ENCODE results near the gene TIAM2. TPM values are rescaled to one million over a fixed set of nuclear protein-coding genes. Genes with fewer than 3 reads are reported as not detected.

The TIAM2 gene
- total RNA-seq, 1 donor from 2014 or later = 6.2 TPM

- no peak overlapping the region for H3K4me3 ChIP-seq
- H3K27me3 ChIP-seq = no peaks in the 10 kb centered on the region
- ATAC-seq = peak; percentile 67
- H3K27ac ChIP-seq = no peak overlapping the region
- H3K4me1 ChIP-seq = no peaks in the 10 kb centered on the region
- no peaks in the 10 kb centered on the region for H3K9me3 ChIP-seq
- TF ChIP-seq CTCF (IDR thresholded peaks at IDR 0.05) = no peak
- intact Hi-C loops (cut with DNase I) = no loop called here
- DNase-seq = no peak
- no peaks in the 10 kb centered on the region for H3K36me3 ChIP-seq
These were observed 25.3 kb upstream of the TIAM2 start for GRCh38 chr6:154969796-154970195.

DNA sequence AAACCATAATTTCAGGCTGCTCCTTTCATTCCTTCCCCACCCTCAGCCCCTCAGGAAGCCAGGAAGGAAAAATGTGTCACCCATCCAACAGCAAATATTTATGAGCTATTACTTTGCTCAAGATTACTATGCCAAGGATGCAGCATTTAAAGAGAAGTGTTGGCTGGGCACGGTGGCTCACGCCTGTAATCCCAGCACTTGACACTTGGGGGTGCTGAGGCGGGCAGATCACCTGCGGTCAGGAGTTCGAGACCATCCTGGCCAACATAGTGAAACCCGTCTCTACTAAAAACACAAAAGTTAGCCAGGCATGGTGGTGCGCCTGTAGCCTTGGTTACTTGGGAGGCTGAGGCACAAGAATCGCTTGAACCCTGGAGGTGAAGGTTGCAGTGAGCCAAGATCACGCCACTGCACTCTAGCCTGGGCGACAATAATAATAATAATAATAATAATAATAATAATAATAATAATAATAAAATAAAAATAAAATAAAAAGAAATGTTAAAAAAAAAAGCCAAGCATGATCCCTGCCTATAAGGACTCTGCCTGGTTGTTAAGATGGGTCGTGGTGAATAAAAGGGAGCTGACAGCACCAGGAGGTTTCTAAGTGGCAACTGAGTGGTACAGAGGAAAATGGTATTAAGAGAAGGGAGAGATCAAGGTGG is 20.5 kb upstream of the TIAM2 start:
- no peak for DNase-seq
- no peak for TF ChIP-seq CTCF (IDR thresholded peaks at IDR 0.05)
- intact Hi-C loops (cut with DNase I) = no loop called here

GRCh38 chr6:154977588-154977987 is 17.5 kb upstream of the TIAM2 start:
- intact Hi-C loops (cut with DNase I) = no loop called here
- no peaks in the 10 kb centered on the region for H3K9me3 ChIP-seq
- H3K4me3 ChIP-seq = no peak overlapping the region
- no peaks in the 10 kb centered on the region for H3K4me1 ChIP-seq
- no peaks in the 10 kb centered on the region for H3K27me3 ChIP-seq
- DNase-seq = no peak
- no peak for ATAC-seq
- no peaks in the 10 kb centered on the region for H3K36me3 ChIP-seq
- H3K27ac ChIP-seq = no peak overlapping the region
- no peak for TF ChIP-seq CTCF (IDR thresholded peaks at IDR 0.05)

More for the DNA sequence above, 20.5 kb upstream of the TIAM2 start:
- H3K4me3 ChIP-seq = no peak overlapping the region
- no peak for ATAC-seq
- H3K4me1 ChIP-seq = no peaks in the 10 kb centered on the region
- no peaks in the 10 kb centered on the region for H3K36me3 ChIP-seq
- H3K27ac ChIP-seq = no peak overlapping the region
- no peaks in the 10 kb centered on the region for H3K27me3 ChIP-seq
- H3K9me3 ChIP-seq = no peaks in the 10 kb centered on the region

- TF ChIP-seq CTCF (IDR thresholded peaks at IDR 0.05) = no peak
- no peaks in the 10 kb centered on the region for H3K36me3 ChIP-seq
- no peaks in the 10 kb centered on the region for H3K9me3 ChIP-seq
- no peaks in the 10 kb centered on the region for H3K27me3 ChIP-seq
- intact Hi-C loops (cut with DNase I) = no loop called here
- H3K4me3 ChIP-seq = no peak overlapping the region
- ATAC-seq (no peak), DNase-seq (no peak)
- H3K27ac ChIP-seq = no peak overlapping the region
- H3K4me1 ChIP-seq = no peaks in the 10 kb centered on the region
These were observed 14.6 kb upstream of the TIAM2 start for GRCh38 chr6:154980273-154981078.

DNA sequence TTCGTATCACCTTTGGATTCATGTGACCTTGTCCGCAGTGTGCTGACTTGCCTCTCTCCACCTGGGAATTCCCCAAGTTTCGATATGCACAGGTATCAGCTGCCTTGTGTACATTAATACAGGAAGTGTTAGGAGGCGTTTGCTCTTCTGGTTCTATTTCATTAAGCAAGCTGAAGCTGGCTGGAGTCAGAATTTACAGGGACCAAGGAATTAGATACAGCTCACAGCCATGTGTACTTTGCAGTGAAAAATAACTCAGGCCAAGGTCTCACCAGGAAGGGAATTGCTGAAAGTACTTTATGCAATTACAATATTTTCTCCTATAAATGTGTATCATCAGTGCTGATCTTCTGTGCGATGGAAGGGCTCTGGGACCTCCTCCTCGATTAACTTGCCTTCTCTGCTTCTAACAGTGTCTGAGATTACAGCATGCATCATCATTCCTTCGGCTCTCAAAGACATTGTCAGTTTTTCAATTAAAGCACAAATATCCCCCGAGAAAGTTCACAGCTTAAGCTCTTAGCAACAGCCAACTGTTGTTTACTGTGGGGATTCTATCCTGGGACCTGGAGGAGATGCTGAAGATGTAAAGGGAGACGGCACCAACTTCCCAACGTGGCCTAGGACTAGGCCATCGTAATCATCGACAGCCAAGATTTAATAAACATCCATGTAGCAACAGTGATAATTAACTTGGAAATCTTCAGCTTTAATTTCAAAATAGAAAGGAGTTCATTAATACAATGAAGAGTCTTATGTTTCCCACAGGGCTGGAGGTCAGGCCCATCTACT is 13.8 kb upstream of the TIAM2 start:
- ATAC-seq = no peak
- no peak for DNase-seq
- no peak overlapping the region for H3K4me3 ChIP-seq
- no peaks in the 10 kb centered on the region for H3K9me3 ChIP-seq
- no peaks in the 10 kb centered on the region for H3K4me1 ChIP-seq
- H3K36me3 ChIP-seq = no peaks in the 10 kb centered on the region
- H3K27ac ChIP-seq = no peak overlapping the region
- TF ChIP-seq CTCF (IDR thresholded peaks at IDR 0.05) = no peak
- intact Hi-C loops (cut with DNase I) = no loop called here
- no peaks in the 10 kb centered on the region for H3K27me3 ChIP-seq
